GM12878 (cell line): ENCODE measurements around the gene ATP6V0E2. TPM values are rescaled to one million over a fixed set of nuclear protein-coding genes. Genes with fewer than 3 reads are reported as not detected.

ENCODE experiments used
- ATAC-seq: fragments of 200-7000 bp; cut with Tn5 transposase; 3 replicates; pipeline ENCODE4 v1.9.1; 2020; ENCODE audit warnings: mild to moderate bottlenecking, moderate library complexity
- BruUV-seq: library from RNA; stranded (reverse); fragments of 400-500 nt; replicated peaks from 2 replicates; lab custom pipeline; 2021; lab: Mats Ljungman, UMichigan
- CTCF ChIA-PET: fragments of 300-600 bp; sonication (Branson Sonifier 250); formaldehyde crosslinking; extraction: SDS; loops from one replicate; lab custom pipeline; 2021; ENCODE audit warnings: inconsistent platforms; lab: Yijun Ruan, JAX
- POLR2A ChIA-PET: fragments of 350-600 bp; formaldehyde crosslinking; extraction: SDS; loops from one replicate; lab custom pipeline; 2021; ENCODE audit warnings: inconsistent platforms; lab: Charles Lee
- RAD21 ChIA-PET: fragments of 300-600 bp; sonication (Branson Sonifier 250); formaldehyde crosslinking; loops from one replicate; lab custom pipeline; 2023; ENCODE audit warnings: antibody characterized with exemption; ENCODE audit not compliant: unreplicated experiment; lab: Charles Lee
- SMC1A ChIA-PET: fragments of 300-600 bp; sonication (Branson Sonifier 250); formaldehyde crosslinking; loops from one replicate; lab custom pipeline; 2023; ENCODE audit not compliant: unreplicated experiment, uncharacterized antibody; lab: Charles Lee
- DNase-seq: peaks from one replicate; pipeline ENCODE4 v3.0.0-alpha.2; 2011; ENCODE audit warnings: low read depth, low spot score
- FAIRE-seq: peaks from 3 replicates; lab custom pipeline; 2011; peaks lifted over from hg19 to GRCh38; lab: Jason Lieb, UNC
- H2AFZ ChIP-seq: 2 replicates; pipeline ENCODE4 v1.6.0; 2011; ENCODE audit warnings: low read depth, low read length, control low read depth; ENCODE audit not compliant: control insufficient read depth
- H3K27ac ChIP-seq: 2 replicates; pipeline ENCODE4 v1.5.1; 2011; ENCODE audit warnings: control low read depth; ENCODE audit not compliant: control insufficient read depth, insufficient read depth
- H3K27me3 ChIP-seq, 2 experiments: replicated peaks in 1 of 2; 2 replicates each; pipeline versions ENCODE4 v1.6.0 to v1.6.1; 2011; ENCODE audit warnings: low read length in 1 of 2; ENCODE audit not compliant: control insufficient read depth in 2 of 2, insufficient read depth in 2 of 2
- H3K36me3 ChIP-seq, 2 experiments: 2 replicates each; pipeline ENCODE4 v1.5.1; 2011; ENCODE audit warnings: low read length in 1 of 2; ENCODE audit not compliant: control insufficient read depth in 2 of 2, insufficient read depth in 2 of 2
- H3K4me1 ChIP-seq: 2 replicates; pipeline ENCODE4 v1.6.1; 2011; ENCODE audit warnings: mild to moderate bottlenecking, low read length, moderate library complexity, mixed read lengths; ENCODE audit not compliant: control insufficient read depth, insufficient read depth
- H3K4me2 ChIP-seq: 2 replicates; pipeline ENCODE4 v1.6.0; 2011; ENCODE audit warnings: control low read depth; ENCODE audit not compliant: control insufficient read depth, insufficient read depth
- H3K4me3 ChIP-seq: fragments of 200-600 bp; sonication (generic); 2 replicates; pipeline ENCODE4 v1.5.1; 2016
- H3K79me2 ChIP-seq: 2 replicates; pipeline ENCODE4 v1.6.0; 2011; ENCODE audit warnings: low read length; ENCODE audit not compliant: control insufficient read depth, insufficient read depth
- H3K9ac ChIP-seq: 2 replicates; pipeline ENCODE4 v1.8.0; 2011; ENCODE audit warnings: low read length, control low read depth, mixed read lengths; ENCODE audit not compliant: control insufficient read depth, insufficient read depth
- H3K9me3 ChIP-seq: replicated peaks from 3 replicates; pipeline ENCODE4 v1.5.1; 2011; ENCODE audit warnings: mild to moderate bottlenecking, low read length; ENCODE audit not compliant: control insufficient read depth, insufficient read depth
- H4K20me1 ChIP-seq: 2 replicates; pipeline ENCODE4 v1.6.0; 2011; ENCODE audit not compliant: control insufficient read depth, insufficient read depth
- CEBPB ChIP-seq, 2 experiments: fragments of 150-350 bp in 1 of 2; IDR thresholded peaks; 2 replicates each; pipeline ENCODE4 v1.6.1; 2012 to 2014; ENCODE audit warnings: low read depth in 2 of 2, low read length in 2 of 2, borderline replicate concordance in 1 of 2, inconsistent platforms in 1 of 2
- CREM ChIP-seq: IDR thresholded peaks from 2 replicates; pipeline ENCODE4 v1.6.1; 2014; ENCODE audit warnings: antibody characterized with exemption, low read depth
- ETV6 ChIP-seq, 2 experiments: fragments of 450-650 bp in 1 of 2; IDR thresholded peaks in 1 of 2; conservative IDR thresholded peaks in 1 of 2; 2 replicates each; pipeline ENCODE4 v1.6.1; 2014; ENCODE audit warnings: antibody characterized with exemption in 1 of 2, borderline replicate concordance in 1 of 2, low read depth in 1 of 2, mild to moderate bottlenecking in 1 of 2, moderate library complexity in 1 of 2
- EZH2 ChIP-seq: IDR thresholded peaks from 2 replicates; pipeline ENCODE4 v1.6.1; 2012; ENCODE audit warnings: low read depth, mild to moderate bottlenecking, control low read depth, inconsistent platforms, low read length, borderline replicate concordance; ENCODE audit not compliant: control insufficient read depth
- JUND ChIP-seq: IDR thresholded peaks from 2 replicates; pipeline ENCODE4 v1.6.1; 2012; ENCODE audit warnings: low read depth, mild to moderate bottlenecking, low read length, improper control_type of control experiment, moderate library complexity
- POLR2AphosphoS2 ChIP-seq: IDR thresholded peaks from 2 replicates; pipeline ENCODE4 v1.6.1; 2011; ENCODE audit warnings: low read depth, mild to moderate bottlenecking, low read length, improper control_type of control experiment, moderate library complexity
- SUPT20H ChIP-seq: IDR thresholded peaks from 2 replicates; pipeline ENCODE4 v1.6.1; 2011; ENCODE audit warnings: low read depth, mild to moderate bottlenecking, low read length, moderate library complexity, borderline replicate concordance; ENCODE audit not compliant: control insufficient read depth
- WGBS: methylation state at CpG from one replicate; pipeline ENCODE4 v1.1.6; 2016; ENCODE audit warnings: low lambda C conversion rate; ENCODE audit not compliant: insufficient replicate concordance, insufficient coverage; ENCODE audit errors: missing lambda C conversion rate; 5-methylcytosine and 5-hydroxymethylcytosine counted together
- in situ Hi-C: fragments of 300-500 bp; cut with MboI; formaldehyde crosslinking; loops from 9 replicates; pipeline ENCODE4 v1.14.3; 2018; ENCODE audit warnings: mixed read lengths
- intact Hi-C: fragments of 100-400 bp; cut with micrococcal nuclease; formaldehyde crosslinking; loops from one replicate; pipeline ENCODE4 v1.14.2; 2022; ENCODE audit not compliant: unreplicated experiment
- polyA plus RNA-seq, 11 experiments: library from polyadenylated mRNA; depleted of rRNA in 4 of 11; unstranded in 6 of 11; stranded (reverse) in 5 of 11; fragments of >200 nt; fragmentation: Nextera tagmentation in 4 of 11; fragmentation: Illumina TruSeq in 1 of 11; extraction: Ambion mirVana in 4 of 11; extraction: Trizol in 1 of 11; gene quantifications; 1 replicate in 1 of 11; 2 replicates in 10 of 11; pipeline versions ENCODE4 v1.2.1 to v1.2.3, GENCODE V29; 2011 to 2016; ENCODE audit warnings: inconsistent platforms in 2 of 11, missing spikeins in 2 of 11, low read depth in 1 of 11
- total RNA-seq, 4 experiments: library from RNA; depleted of rRNA in 3 of 4; stranded (reverse); fragments of >200 nt in 3 of 4; fragmentation: Illumina TruSeq in 1 of 4; extraction: Trizol in 1 of 4; gene quantifications; 2 replicates each; pipeline versions ENCODE4 v1.2.1 to v1.2.3, GENCODE V29; 2013 to 2021
- TF ChIP-seq, protein P1 (sequence below): IDR thresholded peaks from 2 replicates; pipeline ENCODE4 v1.6.1; 2012; ENCODE audit warnings: low read depth, low read length, improper control_type of control experiment
- TF ChIP-seq, protein P2 (sequence below): fragments of 450-650 bp; IDR thresholded peaks from 2 replicates; pipeline ENCODE4 v1.6.1; 2017; ENCODE audit warnings: low read depth, mild to moderate bottlenecking, moderate library complexity
- TF ChIP-seq, protein P3 (sequence below): fragments of 450-650 bp; conservative IDR thresholded peaks from 2 replicates; pipeline ENCODE4 v1.6.1; 2017; ENCODE audit warnings: mild to moderate bottlenecking, moderate library complexity

ATP6V0E2 gene
- total and polyA plus RNA-seq, 10 of the 15 experiments (the other 5 are each of a cell fraction or from before 2014, with no cell fraction given): 1.5 to 54.7 (median 27.6) TPM

DNA sequence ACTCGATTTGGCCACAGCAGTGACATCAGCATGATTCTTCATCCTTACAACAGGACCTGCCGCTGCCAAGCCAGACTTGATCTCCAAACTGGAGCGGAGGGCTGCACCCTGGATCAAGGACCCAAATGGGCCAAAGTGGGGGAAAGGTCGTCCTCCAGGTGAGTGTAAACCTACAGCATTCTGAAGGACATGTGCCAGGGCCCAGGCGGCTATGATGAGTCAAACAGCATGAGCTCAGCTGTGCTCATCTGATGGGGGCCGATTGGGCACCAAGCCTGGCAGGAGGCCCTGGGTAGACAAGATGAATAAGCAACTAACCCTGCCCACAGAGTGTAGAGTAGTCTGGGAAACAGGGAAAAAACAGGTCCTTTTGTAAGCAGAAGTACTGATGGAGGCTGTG is 14.4 kb upstream of the ATP6V0E2 start:
- WGBS: 57% methylated on average over 6 of the region's 6 CpGs
- TF ChIP-seq, protein P1, sequence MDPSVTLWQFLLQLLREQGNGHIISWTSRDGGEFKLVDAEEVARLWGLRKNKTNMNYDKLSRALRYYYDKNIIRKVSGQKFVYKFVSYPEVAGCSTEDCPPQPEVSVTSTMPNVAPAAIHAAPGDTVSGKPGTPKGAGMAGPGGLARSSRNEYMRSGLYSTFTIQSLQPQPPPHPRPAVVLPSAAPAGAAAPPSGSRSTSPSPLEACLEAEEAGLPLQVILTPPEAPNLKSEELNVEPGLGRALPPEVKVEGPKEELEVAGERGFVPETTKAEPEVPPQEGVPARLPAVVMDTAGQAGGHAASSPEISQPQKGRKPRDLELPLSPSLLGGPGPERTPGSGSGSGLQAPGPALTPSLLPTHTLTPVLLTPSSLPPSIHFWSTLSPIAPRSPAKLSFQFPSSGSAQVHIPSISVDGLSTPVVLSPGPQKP: no peak
- TF ChIP-seq, protein P2, sequence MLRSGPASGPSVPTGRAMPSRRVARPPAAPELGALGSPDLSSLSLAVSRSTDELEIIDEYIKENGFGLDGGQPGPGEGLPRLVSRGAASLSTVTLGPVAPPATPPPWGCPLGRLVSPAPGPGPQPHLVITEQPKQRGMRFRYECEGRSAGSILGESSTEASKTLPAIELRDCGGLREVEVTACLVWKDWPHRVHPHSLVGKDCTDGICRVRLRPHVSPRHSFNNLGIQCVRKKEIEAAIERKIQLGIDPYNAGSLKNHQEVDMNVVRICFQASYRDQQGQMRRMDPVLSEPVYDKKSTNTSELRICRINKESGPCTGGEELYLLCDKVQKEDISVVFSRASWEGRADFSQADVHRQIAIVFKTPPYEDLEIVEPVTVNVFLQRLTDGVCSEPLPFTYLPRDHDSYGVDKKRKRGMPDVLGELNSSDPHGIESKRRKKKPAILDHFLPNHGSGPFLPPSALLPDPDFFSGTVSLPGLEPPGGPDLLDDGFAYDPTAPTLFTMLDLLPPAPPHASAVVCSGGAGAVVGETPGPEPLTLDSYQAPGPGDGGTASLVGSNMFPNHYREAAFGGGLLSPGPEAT: no peak
- no peak for TF ChIP-seq EZH2
- no peak for TF ChIP-seq POLR2AphosphoS2
- no peak for TF ChIP-seq SUPT20H
- TF ChIP-seq, protein P3, sequence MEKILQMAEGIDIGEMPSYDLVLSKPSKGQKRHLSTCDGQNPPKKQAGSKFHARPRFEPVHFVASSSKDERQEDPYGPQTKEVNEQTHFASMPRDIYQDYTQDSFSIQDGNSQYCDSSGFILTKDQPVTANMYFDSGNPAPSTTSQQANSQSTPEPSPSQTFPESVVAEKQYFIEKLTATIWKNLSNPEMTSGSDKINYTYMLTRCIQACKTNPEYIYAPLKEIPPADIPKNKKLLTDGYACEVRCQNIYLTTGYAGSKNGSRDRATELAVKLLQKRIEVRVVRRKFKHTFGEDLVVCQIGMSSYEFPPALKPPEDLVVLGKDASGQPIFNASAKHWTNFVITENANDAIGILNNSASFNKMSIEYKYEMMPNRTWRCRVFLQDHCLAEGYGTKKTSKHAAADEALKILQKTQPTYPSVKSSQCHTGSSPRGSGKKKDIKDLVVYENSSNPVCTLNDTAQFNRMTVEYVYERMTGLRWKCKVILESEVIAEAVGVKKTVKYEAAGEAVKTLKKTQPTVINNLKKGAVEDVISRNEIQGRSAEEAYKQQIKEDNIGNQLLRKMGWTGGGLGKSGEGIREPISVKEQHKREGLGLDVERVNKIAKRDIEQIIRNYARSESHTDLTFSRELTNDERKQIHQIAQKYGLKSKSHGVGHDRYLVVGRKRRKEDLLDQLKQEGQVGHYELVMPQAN: no peak
- TF ChIP-seq CREM: no peak
- no peak for TF ChIP-seq ETV6 (conservative IDR thresholded peaks at IDR 0.05 in 1 of 2, IDR thresholded peaks at IDR 0.05 in 1 of 2; ENCODE audit: borderline replicate concordance in 1 of 2, low read depth in 1 of 2)
- no peak for TF ChIP-seq CEBPB (IDR thresholded peaks at IDR 0.05; ENCODE audit: borderline replicate concordance in 1 of 2, low read depth in 2 of 2, low read length in 2 of 2)
- TF ChIP-seq JUND: no peak
- ChIA-PET CTCF (no interaction called here), SMC1A (no interaction called here), POLR2A (no interaction called here), RAD21 (no interaction called here)
- H3K4me1 ChIP-seq: no peaks in the 10 kb centered on the region
- FAIRE-seq (no peak), DNase-seq (no peak), ATAC-seq (no peak)
- no peak overlapping the region for H2AFZ ChIP-seq
- H3K4me2 ChIP-seq: no peak overlapping the region
- H3K79me2 ChIP-seq: no peaks in the 10 kb centered on the region
- in situ Hi-C loops (no loop called here), intact Hi-C loops (no loop called here)
- H3K9ac ChIP-seq: no peak overlapping the region
- no peaks in the 10 kb centered on the region for H3K27me3 ChIP-seq
- H4K20me1 ChIP-seq: no peaks in the 10 kb centered on the region
- H3K36me3 ChIP-seq: no peaks in the 10 kb centered on the region
- BruUV-seq: no TSS peak
- no peaks in the 10 kb centered on the region for H3K9me3 ChIP-seq
- no peak overlapping the region for H3K27ac ChIP-seq
- H3K4me3 ChIP-seq: no peak overlapping the region
